A673 (cell line): Measurements from ENCODE around the gene TAS2R9. TPM values are rescaled to one million over a fixed set of nuclear protein-coding genes. Genes with fewer than 3 reads are reported as not detected.

Experiments used
- BruUV-seq: library from RNA; stranded (reverse); fragments of 400-500 nt; replicated peaks from 2 replicates; lab custom pipeline; 2021; lab: Mats Ljungman, UMichigan
- CTCF ChIA-PET: fragments of 300-600 bp; sonication (Branson Sonifier 250); formaldehyde crosslinking; loops from one replicate; lab custom pipeline; 2022; ENCODE audit warnings: antibody characterized with exemption; lab: Charles Lee
- POLR2A ChIA-PET: fragments of 300-600 bp; sonication (Branson Sonifier 250); formaldehyde crosslinking; loops from one replicate; lab custom pipeline; 2022; ENCODE audit warnings: antibody characterized with exemption; ENCODE audit not compliant: low non-redundant PET; lab: Charles Lee
- DNase-seq: peaks from one replicate; pipeline ENCODE4 v3.0.0-alpha.2; 2015; ENCODE audit warnings: low spot score
- H3K27ac ChIP-seq: fragments of 200-600 bp; sonication (generic); 2 replicates; pipeline ENCODE4 v1.5.1; 2016; ENCODE audit warnings: mixed run types, low read depth, mild to moderate bottlenecking, mixed read lengths, antibody characterized with exemption, low read length; ENCODE audit not compliant: poor library complexity, severe bottlenecking
- H3K27me3 ChIP-seq: fragments of 200-600 bp; sonication (generic); replicated peaks from 2 replicates; pipeline ENCODE4 v1.6.1; 2017; ENCODE audit warnings: mixed run types, low read depth, mild to moderate bottlenecking, mixed read lengths, antibody characterized with exemption, low read length; ENCODE audit not compliant: insufficient read depth, poor library complexity
- H3K36me3 ChIP-seq: fragments of 200-600 bp; sonication (generic); 2 replicates; pipeline ENCODE4 v1.6.1; 2016; ENCODE audit warnings: mixed run types, mild to moderate bottlenecking, mixed read lengths, antibody characterized with exemption, low read length; ENCODE audit not compliant: insufficient read depth, poor library complexity, severe bottlenecking
- H3K4me1 ChIP-seq: fragments of 200-600 bp; sonication (generic); 2 replicates; pipeline ENCODE4 v1.6.1; 2017; ENCODE audit warnings: mixed run types, mild to moderate bottlenecking, mixed read lengths, antibody characterized with exemption, low read length; ENCODE audit not compliant: insufficient read depth, poor library complexity, severe bottlenecking
- H3K4me3 ChIP-seq: fragments of 200-600 bp; sonication (generic); 2 replicates; pipeline ENCODE4 v1.5.1; 2016; ENCODE audit warnings: low read depth, mixed run types, mild to moderate bottlenecking, mixed read lengths, low read length; ENCODE audit not compliant: poor library complexity, severe bottlenecking
- H3K9me3 ChIP-seq: fragments of 200-600 bp; sonication (generic); 2 replicates; pipeline ENCODE4 v1.6.1; 2016; ENCODE audit warnings: mixed run types, low read depth, mild to moderate bottlenecking, mixed read lengths, antibody characterized with exemption, low read length; ENCODE audit not compliant: poor library complexity, severe bottlenecking
- EZH2 ChIP-seq: fragments of 200-600 bp; sonication (generic); IDR thresholded peaks from 2 replicates; pipeline ENCODE4 v1.6.1; 2017; ENCODE audit warnings: borderline replicate concordance, low read depth, mild to moderate bottlenecking, mixed read lengths, antibody characterized with exemption, low read length; ENCODE audit not compliant: poor library complexity, severe bottlenecking
- intact Hi-C: fragments of 100-400 bp; cut with micrococcal nuclease; formaldehyde crosslinking; loops from one replicate; pipeline ENCODE4 v1.10.0; 2022; ENCODE audit not compliant: unreplicated experiment
- total RNA-seq: library from RNA; stranded (reverse); gene quantifications from 2 replicates; pipeline ENCODE4 v1.2.3, GENCODE V29; 2021
- TF ChIP-seq, protein P1 (sequence below): fragments of 300-800, 200-600 bp; sonication (generic); conservative IDR thresholded peaks from 2 replicates; pipeline ENCODE4 v1.5.1; 2017; ENCODE audit warnings: low read depth, mild to moderate bottlenecking, antibody characterized with exemption, low read length, moderate library complexity, mixed read lengths

TAS2R9 gene
- total RNA-seq, 1 experiment from 2014 or later, result not detected

GRCh38 chr12:10842862-10843261 lies 32.9 kb upstream of the TAS2R9 start:
- no peak for DNase-seq
- Histone ChIP-seq H3K36me3 (no peaks in the 10 kb centered on the region), H3K4me3 (no peak overlapping the region), H3K9me3 (no peaks in the 10 kb centered on the region), H3K4me1 (no peaks in the 10 kb centered on the region), H3K27me3 (no peaks in the 10 kb centered on the region), H3K27ac (no peak overlapping the region)
- ChIA-PET POLR2A (no interaction called here), CTCF (no interaction called here)
- no TSS peak for BruUV-seq
- TF ChIP-seq, protein P1, sequence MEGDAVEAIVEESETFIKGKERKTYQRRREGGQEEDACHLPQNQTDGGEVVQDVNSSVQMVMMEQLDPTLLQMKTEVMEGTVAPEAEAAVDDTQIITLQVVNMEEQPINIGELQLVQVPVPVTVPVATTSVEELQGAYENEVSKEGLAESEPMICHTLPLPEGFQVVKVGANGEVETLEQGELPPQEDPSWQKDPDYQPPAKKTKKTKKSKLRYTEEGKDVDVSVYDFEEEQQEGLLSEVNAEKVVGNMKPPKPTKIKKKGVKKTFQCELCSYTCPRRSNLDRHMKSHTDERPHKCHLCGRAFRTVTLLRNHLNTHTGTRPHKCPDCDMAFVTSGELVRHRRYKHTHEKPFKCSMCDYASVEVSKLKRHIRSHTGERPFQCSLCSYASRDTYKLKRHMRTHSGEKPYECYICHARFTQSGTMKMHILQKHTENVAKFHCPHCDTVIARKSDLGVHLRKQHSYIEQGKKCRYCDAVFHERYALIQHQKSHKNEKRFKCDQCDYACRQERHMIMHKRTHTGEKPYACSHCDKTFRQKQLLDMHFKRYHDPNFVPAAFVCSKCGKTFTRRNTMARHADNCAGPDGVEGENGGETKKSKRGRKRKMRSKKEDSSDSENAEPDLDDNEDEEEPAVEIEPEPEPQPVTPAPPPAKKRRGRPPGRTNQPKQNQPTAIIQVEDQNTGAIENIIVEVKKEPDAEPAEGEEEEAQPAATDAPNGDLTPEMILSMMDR, result no peak
- TF ChIP-seq EZH2, result no peak
- intact Hi-C loops, result no loop called here

GRCh38 chr12:10838461-10838860 lies 28.5 kb upstream of the TAS2R9 start:
- Histone ChIP-seq H3K27ac (no peak overlapping the region), H3K27me3 (no peaks in the 10 kb centered on the region), H3K4me1 (no peaks in the 10 kb centered on the region), H3K9me3 (no peaks in the 10 kb centered on the region), H3K36me3 (no peaks in the 10 kb centered on the region), H3K4me3 (no peak overlapping the region)
- no peak for DNase-seq
- ChIA-PET CTCF (no interaction called here), POLR2A (no interaction called here)
- no TSS peak for BruUV-seq
- TF ChIP-seq EZH2, result no peak
- TF ChIP-seq, protein P1, result no peak
- intact Hi-C loops, result no loop called here

- DNase-seq, result peak; percentile 9
- Histone ChIP-seq H3K27me3 (no peaks in the 10 kb centered on the region), H3K4me1 (no peaks in the 10 kb centered on the region), H3K9me3 (no peaks in the 10 kb centered on the region), H3K36me3 (no peaks in the 10 kb centered on the region), H3K27ac (no peak overlapping the region), H3K4me3 (no peak overlapping the region)
- BruUV-seq, result no TSS peak
- CTCF ChIA-PET, result no interaction called here
- POLR2A ChIA-PET, result no interaction called here
- no peak for TF ChIP-seq EZH2
- TF ChIP-seq, protein P1, result no peak
- intact Hi-C loops, result no loop called here
Observed at GRCh38 chr12:10829994-10830393, 20.0 kb upstream of the TAS2R9 start.
